ENCODE measurements around the gene TEX2. TPM values are rescaled to one million over a fixed set of nuclear protein-coding genes. Genes with fewer than 3 reads are reported as not detected.
"Not testable (repeated sequence)": the region's sequence is repeated elsewhere in the genome, so short reads cannot be mapped to it uniquely, and the experiment has no call there.

TEX2 gene
- total and polyA plus RNA-seq, 2 donors from 2014 or later: 14.0 to 39.1 TPM

- FAIRE-seq (no peak), DNase-seq (no peak)
- intact Hi-C loops (cut with DNase I): no loop called here
- Histone ChIP-seq H3K36me3 (ENCODE audit: control insufficient read depth in 2 of 3, insufficient read depth in 3 of 3, low read length in 3 of 3) (no peaks in the 10 kb centered on the region), H3K27me3 (ENCODE audit: control insufficient read depth, insufficient read depth, low read length) (no peaks in the 10 kb centered on the region), H3K4me1 (ENCODE audit: control insufficient read depth in 2 of 3, insufficient read depth in 2 of 3, low read depth in 1 of 3, low read length in 3 of 3) (peaks cover 0 to 2% (median 0%) of the 10 kb centered on the region in 3 donors), H3K9me3 (ENCODE audit: control insufficient read depth in 2 of 3, insufficient read depth in 1 of 3, low read length in 3 of 3) (no peaks in the 10 kb centered on the region), H3K9ac (ENCODE audit: low read length in 3 of 3) (no peak overlapping the region), H3K4me3 (ENCODE audit: low read length in 3 of 3) (no peak overlapping the region), H3K27ac (ENCODE audit: low read depth in 2 of 2, low read length in 2 of 2) (no peak overlapping the region)
- no peak for TF ChIP-seq CTCF (IDR thresholded peaks at IDR 0.05; ENCODE audit: borderline replicate concordance, extremely low read depth, insufficient read depth)
Observed at GRCh38 chr17:64223931-64224629, 39.0 kb downstream of the TEX2 start.

- DNase-seq: no peak
- no peaks in the 10 kb centered on the region for H3K9me3 ChIP-seq (ENCODE audit: control insufficient read depth in 2 of 3, insufficient read depth in 1 of 3, low read length in 3 of 3)
- FAIRE-seq: no peak
- no peaks in the 10 kb centered on the region for H3K36me3 ChIP-seq (ENCODE audit: control insufficient read depth in 2 of 3, insufficient read depth in 3 of 3, low read length in 3 of 3)
- H3K4me1 ChIP-seq (ENCODE audit: control insufficient read depth in 2 of 3, insufficient read depth in 2 of 3, low read depth in 1 of 3, low read length in 3 of 3): peaks cover 0 to 2% (median 0%) of the 10 kb centered on the region in 3 donors
- intact Hi-C loops (cut with DNase I): no loop called here
- H3K27ac ChIP-seq (ENCODE audit: low read depth in 2 of 2, low read length in 2 of 2): no peak overlapping the region
- H3K4me3 ChIP-seq (ENCODE audit: low read length in 3 of 3): no peak overlapping the region
- no peaks in the 10 kb centered on the region for H3K27me3 ChIP-seq (ENCODE audit: control insufficient read depth, insufficient read depth, low read length)
- no peak overlapping the region for H3K9ac ChIP-seq (ENCODE audit: low read length in 3 of 3)
- TF ChIP-seq CTCF (IDR thresholded peaks at IDR 0.05; ENCODE audit: borderline replicate concordance, extremely low read depth, insufficient read depth): no peak
Observed at GRCh38 chr17:64223283-64223682, 39.8 kb downstream of the TEX2 start.

GRCh38 chr17:64221679-64222078 is 41.4 kb downstream of the TEX2 start:
- Histone ChIP-seq H3K9me3 (ENCODE audit: control insufficient read depth in 2 of 3, insufficient read depth in 1 of 3, low read length in 3 of 3) (no peaks in the 10 kb centered on the region), H3K27ac (ENCODE audit: low read depth in 2 of 2, low read length in 2 of 2) (no peak overlapping the region), H3K27me3 (ENCODE audit: control insufficient read depth, insufficient read depth, low read length) (no peaks in the 10 kb centered on the region), H3K9ac (ENCODE audit: low read length in 3 of 3) (no peak overlapping the region), H3K4me1 (ENCODE audit: control insufficient read depth in 2 of 3, insufficient read depth in 2 of 3, low read depth in 1 of 3, low read length in 3 of 3) (peaks cover 0 to 12% (median 9%) of the 10 kb centered on the region in 3 donors), H3K36me3 (ENCODE audit: control insufficient read depth in 2 of 3, insufficient read depth in 3 of 3, low read length in 3 of 3) (no peaks in the 10 kb centered on the region), H3K4me3 (ENCODE audit: low read length in 3 of 3) (no peak overlapping the region)
- intact Hi-C loops (cut with DNase I): no loop called here
- FAIRE-seq: no peak
- no peak for DNase-seq
- no peak for TF ChIP-seq CTCF (IDR thresholded peaks at IDR 0.05; ENCODE audit: borderline replicate concordance, extremely low read depth, insufficient read depth)

- H3K36me3 ChIP-seq (ENCODE audit: control insufficient read depth in 2 of 3, insufficient read depth in 3 of 3, low read length in 3 of 3); FAIRE-seq; intact Hi-C loops (cut with DNase I); H3K27ac ChIP-seq (ENCODE audit: low read depth in 2 of 2, low read length in 2 of 2); H3K4me3 ChIP-seq (ENCODE audit: low read length in 3 of 3); H3K9ac ChIP-seq (ENCODE audit: low read length in 3 of 3); DNase-seq; H3K9me3 ChIP-seq (ENCODE audit: control insufficient read depth in 2 of 3, insufficient read depth in 1 of 3, low read length in 3 of 3); H3K27me3 ChIP-seq (ENCODE audit: control insufficient read depth, insufficient read depth, low read length): not testable (repeated sequence)
- H3K4me1 ChIP-seq (ENCODE audit: control insufficient read depth in 2 of 3, insufficient read depth in 2 of 3, low read depth in 1 of 3, low read length in 3 of 3): peaks cover 0 to 19% (median 15%) of the 10 kb centered on the region in 3 donors
Observed at GRCh38 chr17:64220604-64221003, 42.5 kb downstream of the TEX2 start.
